Measurements from ENCODE around the gene RAD9B. TPM values are rescaled to one million over a fixed set of nuclear protein-coding genes. Genes with fewer than 3 reads are reported as not detected.

Gene RAD9B
- total and polyA plus RNA-seq, 4 donors, result 0.12 to 1.5 (median 0.61) TPM

- 91 to 98% methylated on average over 10 of the region's 10 CpGs for WGBS, 2 donors
- DNase-seq (no peak), ATAC-seq (ENCODE audit: insufficient read depth, low FRiP score) (no peak)
- H3K27ac ChIP-seq (ENCODE audit: low read depth in 1 of 2, low read length in 1 of 2), result peak overlapping the region; percentile 14 to 67
- peaks cover 0 to 6% (median 2%) of the 10 kb centered on the region in 4 donors for H3K36me3 ChIP-seq (ENCODE audit: control insufficient read depth in 4 of 4, insufficient read depth in 4 of 4, low read length in 4 of 4)
- TF ChIP-seq CTCF (IDR thresholded peaks at IDR 0.05; ENCODE audit: control extremely low read depth, extremely low read depth), result no peak
- H3K9me3 ChIP-seq (ENCODE audit: control insufficient read depth in 4 of 4, insufficient read depth in 3 of 4, low read length in 3 of 4), result no peaks in the 10 kb centered on the region
- H3K4me1 ChIP-seq (ENCODE audit: control insufficient read depth in 5 of 5, insufficient read depth in 5 of 5, low read length in 5 of 5), result peaks cover 0 to 12% (median 7%) of the 10 kb centered on the region in 5 donors
- H3K9ac ChIP-seq (ENCODE audit: insufficient read depth in 1 of 2, low read length in 2 of 2), result no peak overlapping the region
- H3K27me3 ChIP-seq (ENCODE audit: control insufficient read depth in 3 of 3, insufficient read depth in 3 of 3, low read length in 2 of 3), result no peaks in the 10 kb centered on the region
- H3K4me3 ChIP-seq, result no peak overlapping the region
Observed at GRCh38 chr12:110545812-110546211, 43.7 kb downstream of the RAD9B start.

- peaks cover 0 to 6% (median 2%) of the 10 kb centered on the region in 4 donors for H3K36me3 ChIP-seq (ENCODE audit: control insufficient read depth in 4 of 4, insufficient read depth in 4 of 4, low read length in 4 of 4)
- DNase-seq (no peak), ATAC-seq (ENCODE audit: insufficient read depth, low FRiP score) (no peak)
- peaks cover 0 to 12% (median 7%) of the 10 kb centered on the region in 5 donors for H3K4me1 ChIP-seq (ENCODE audit: control insufficient read depth in 5 of 5, insufficient read depth in 5 of 5, low read length in 5 of 5)
- 82 to 89% methylated on average over 3 of the region's 3 CpGs for WGBS, 2 donors
- no peaks in the 10 kb centered on the region for H3K27me3 ChIP-seq (ENCODE audit: control insufficient read depth in 3 of 3, insufficient read depth in 3 of 3, low read length in 2 of 3)
- peak overlapping the region in 1 of 2 donors; percentile 14 for H3K27ac ChIP-seq (ENCODE audit: low read depth in 1 of 2, low read length in 1 of 2)
- no peak for TF ChIP-seq CTCF (IDR thresholded peaks at IDR 0.05; ENCODE audit: control extremely low read depth, extremely low read depth)
- no peaks in the 10 kb centered on the region for H3K9me3 ChIP-seq (ENCODE audit: control insufficient read depth in 4 of 4, insufficient read depth in 3 of 4, low read length in 3 of 4)
- H3K9ac ChIP-seq (ENCODE audit: insufficient read depth in 1 of 2, low read length in 2 of 2), result no peak overlapping the region
- no peak overlapping the region for H3K4me3 ChIP-seq
Observed at GRCh38 chr12:110546339-110546738, 44.2 kb downstream of the RAD9B start.

- no peak overlapping the region for H3K27ac ChIP-seq (ENCODE audit: low read depth in 1 of 2, low read length in 1 of 2)
- H3K36me3 ChIP-seq (ENCODE audit: control insufficient read depth in 4 of 4, insufficient read depth in 4 of 4, low read length in 4 of 4), result peaks cover 0 to 6% (median 2%) of the 10 kb centered on the region in 4 donors
- DNase-seq (no peak), ATAC-seq (ENCODE audit: insufficient read depth, low FRiP score) (no peak)
- no peaks in the 10 kb centered on the region for H3K9me3 ChIP-seq (ENCODE audit: control insufficient read depth in 4 of 4, insufficient read depth in 3 of 4, low read length in 3 of 4)
- no peak for TF ChIP-seq CTCF (IDR thresholded peaks at IDR 0.05; ENCODE audit: control extremely low read depth, extremely low read depth)
- no peak overlapping the region for H3K9ac ChIP-seq (ENCODE audit: insufficient read depth in 1 of 2, low read length in 2 of 2)
- 88 to 90% methylated on average over 2 of the region's 2 CpGs for WGBS, 2 donors
- no peak overlapping the region for H3K4me3 ChIP-seq
- peaks cover 0 to 12% (median 5%) of the 10 kb centered on the region in 5 donors for H3K4me1 ChIP-seq (ENCODE audit: control insufficient read depth in 5 of 5, insufficient read depth in 5 of 5, low read length in 5 of 5)
- H3K27me3 ChIP-seq (ENCODE audit: control insufficient read depth in 3 of 3, insufficient read depth in 3 of 3, low read length in 2 of 3), result no peaks in the 10 kb centered on the region
Observed at GRCh38 chr12:110547090-110547489, 45.0 kb downstream of the RAD9B start.

GRCh38 chr12:110548678-110549077, 46.5 kb downstream of the RAD9B start:
- no peak for DNase-seq
- Histone ChIP-seq H3K9ac (ENCODE audit: insufficient read depth in 1 of 2, low read length in 2 of 2) (no peak overlapping the region), H3K27ac (ENCODE audit: low read depth in 1 of 2, low read length in 1 of 2) (no peak overlapping the region), H3K4me1 (ENCODE audit: control insufficient read depth in 5 of 5, insufficient read depth in 5 of 5, low read length in 5 of 5) (peaks cover 0 to 4% (median 3%) of the 10 kb centered on the region in 5 donors), H3K9me3 (ENCODE audit: control insufficient read depth in 4 of 4, insufficient read depth in 3 of 4, low read length in 3 of 4) (no peaks in the 10 kb centered on the region), H3K4me3 (no peak overlapping the region), H3K27me3 (ENCODE audit: control insufficient read depth in 3 of 3, insufficient read depth in 3 of 3, low read length in 2 of 3) (no peaks in the 10 kb centered on the region), H3K36me3 (ENCODE audit: control insufficient read depth in 4 of 4, insufficient read depth in 4 of 4, low read length in 4 of 4) (peaks cover 0 to 6% (median 2%) of the 10 kb centered on the region in 4 donors)
- TF ChIP-seq CTCF (IDR thresholded peaks at IDR 0.05; ENCODE audit: control extremely low read depth, extremely low read depth), result no peak
- 92 to 93% methylated on average over 7 of the region's 7 CpGs for WGBS, 2 donors
- no peak for ATAC-seq (ENCODE audit: insufficient read depth, low FRiP score)

All from lung (tissue), 12 donors.